Measurements from ENCODE around the gene GALNT5. TPM values are rescaled to one million over a fixed set of nuclear protein-coding genes. Genes with fewer than 3 reads are reported as not detected.
A peak's percentile ranks its signal among the peaks of the same experiment; 100 is the strongest.

Gene GALNT5
- polyA plus RNA-seq, 1 donor = 0.70 TPM

GRCh38 chr2:157290525-157290924 is 33.0 kb downstream of the GALNT5 start:
- DNase-seq = no peak

- DNase-seq = no peak
Measured at GRCh38 chr2:157291018-157291417, 33.5 kb downstream of the GALNT5 start.

GRCh38 chr2:157292853-157293252 is 35.3 kb downstream of the GALNT5 start:
- no peak for DNase-seq

GRCh38 chr2:157296490-157296889 is 39.0 kb downstream of the GALNT5 start:
- no peak for DNase-seq

GRCh38 chr2:157296958-157297357 is 39.5 kb downstream of the GALNT5 start:
- DNase-seq = no peak

- no peak for DNase-seq
Measured at GRCh38 chr2:157301307-157301706, 43.8 kb downstream of the GALNT5 start.

GRCh38 chr2:157302492-157303099 is 45.1 kb downstream of the GALNT5 start:
- peak; percentile 65 for DNase-seq

GRCh38 chr2:157303612-157304011 is 46.1 kb downstream of the GALNT5 start:
- no peak for DNase-seq

GRCh38 chr2:157304811-157305722 is 47.6 kb downstream of the GALNT5 start:
- DNase-seq = peak; percentile 61

GRCh38 chr2:157305723-157306110 is 48.2 kb downstream of the GALNT5 start:
- DNase-seq = no peak

GRCh38 chr2:157307021-157307420 is 49.5 kb downstream of the GALNT5 start:
- no peak for DNase-seq

- DNase-seq = no peak
Measured at GRCh38 chr2:157309878-157310277, 52.4 kb downstream of the GALNT5 start.

GRCh38 chr2:157311706-157312105 is 54.2 kb downstream of the GALNT5 start:
- DNase-seq = no peak

- DNase-seq = no peak
Measured at GRCh38 chr2:157312866-157313486, 55.5 kb downstream of the GALNT5 start.

GRCh38 chr2:157315901-157316300 is 58.4 kb downstream of the GALNT5 start:
- no peak for DNase-seq

- no peak for DNase-seq
Measured at GRCh38 chr2:157318884-157319283, 61.4 kb downstream of the GALNT5 start.

GRCh38 chr2:157319795-157320194 is 62.3 kb downstream of the GALNT5 start:
- no peak for DNase-seq

- no peak for DNase-seq
Measured at GRCh38 chr2:157320409-157320808, 62.9 kb downstream of the GALNT5 start.

GRCh38 chr2:157321466-157321865 is 64.0 kb downstream of the GALNT5 start:
- no peak for DNase-seq

GRCh38 chr2:157322432-157322831 is 64.9 kb downstream of the GALNT5 start:
- DNase-seq = no peak

GRCh38 chr2:157324331-157324843 is 66.9 kb downstream of the GALNT5 start:
- no peak for DNase-seq

GRCh38 chr2:157325786-157326185 is 68.3 kb downstream of the GALNT5 start, which contains the start of gene ERMN:
ERMN (minus strand) TSS chr2:157325824; CDS start chr2:157325642, 182 bp downstream.
- DNase-seq = no peak

GRCh38 chr2:157326698-157327097 is 69.2 kb downstream of the GALNT5 start:
- no peak for DNase-seq
